AG09309 (cell line): ENCODE measurements around the gene LAIR2.

Experiments
- DNase-seq: peaks from one replicate; pipeline ENCODE4 v3.0.0-alpha.2; 2010; ENCODE audit warnings: low read depth
- H3K4me3 ChIP-seq: 2 replicates; pipeline ENCODE4 v1.5.1; 2011; ENCODE audit warnings: mild to moderate bottlenecking, low read depth, low read length, moderate library complexity; ENCODE audit not compliant: control insufficient read depth
- TF ChIP-seq, protein P1 (sequence below): IDR thresholded peaks from 2 replicates; pipeline ENCODE4 v1.5.1; 2011; ENCODE audit warnings: mild to moderate bottlenecking, low read depth, low read length, inconsistent platforms; ENCODE audit not compliant: insufficient read depth, control insufficient read depth; ENCODE audit errors: missing control alignments

LAIR2 gene

GRCh38 chr19:54457773-54458647, 44.6 kb upstream of the LAIR2 start:
- DNase-seq = no peak
- H3K4me3 ChIP-seq = no peak overlapping the region
- TF ChIP-seq, protein P1, sequence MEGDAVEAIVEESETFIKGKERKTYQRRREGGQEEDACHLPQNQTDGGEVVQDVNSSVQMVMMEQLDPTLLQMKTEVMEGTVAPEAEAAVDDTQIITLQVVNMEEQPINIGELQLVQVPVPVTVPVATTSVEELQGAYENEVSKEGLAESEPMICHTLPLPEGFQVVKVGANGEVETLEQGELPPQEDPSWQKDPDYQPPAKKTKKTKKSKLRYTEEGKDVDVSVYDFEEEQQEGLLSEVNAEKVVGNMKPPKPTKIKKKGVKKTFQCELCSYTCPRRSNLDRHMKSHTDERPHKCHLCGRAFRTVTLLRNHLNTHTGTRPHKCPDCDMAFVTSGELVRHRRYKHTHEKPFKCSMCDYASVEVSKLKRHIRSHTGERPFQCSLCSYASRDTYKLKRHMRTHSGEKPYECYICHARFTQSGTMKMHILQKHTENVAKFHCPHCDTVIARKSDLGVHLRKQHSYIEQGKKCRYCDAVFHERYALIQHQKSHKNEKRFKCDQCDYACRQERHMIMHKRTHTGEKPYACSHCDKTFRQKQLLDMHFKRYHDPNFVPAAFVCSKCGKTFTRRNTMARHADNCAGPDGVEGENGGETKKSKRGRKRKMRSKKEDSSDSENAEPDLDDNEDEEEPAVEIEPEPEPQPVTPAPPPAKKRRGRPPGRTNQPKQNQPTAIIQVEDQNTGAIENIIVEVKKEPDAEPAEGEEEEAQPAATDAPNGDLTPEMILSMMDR = no peak

- TF ChIP-seq, protein P1 = no peak
- no peak overlapping the region for H3K4me3 ChIP-seq
- no peak for DNase-seq
These were observed 43.9 kb upstream of the LAIR2 start for GRCh38 chr19:54458648-54459281.

DNA sequence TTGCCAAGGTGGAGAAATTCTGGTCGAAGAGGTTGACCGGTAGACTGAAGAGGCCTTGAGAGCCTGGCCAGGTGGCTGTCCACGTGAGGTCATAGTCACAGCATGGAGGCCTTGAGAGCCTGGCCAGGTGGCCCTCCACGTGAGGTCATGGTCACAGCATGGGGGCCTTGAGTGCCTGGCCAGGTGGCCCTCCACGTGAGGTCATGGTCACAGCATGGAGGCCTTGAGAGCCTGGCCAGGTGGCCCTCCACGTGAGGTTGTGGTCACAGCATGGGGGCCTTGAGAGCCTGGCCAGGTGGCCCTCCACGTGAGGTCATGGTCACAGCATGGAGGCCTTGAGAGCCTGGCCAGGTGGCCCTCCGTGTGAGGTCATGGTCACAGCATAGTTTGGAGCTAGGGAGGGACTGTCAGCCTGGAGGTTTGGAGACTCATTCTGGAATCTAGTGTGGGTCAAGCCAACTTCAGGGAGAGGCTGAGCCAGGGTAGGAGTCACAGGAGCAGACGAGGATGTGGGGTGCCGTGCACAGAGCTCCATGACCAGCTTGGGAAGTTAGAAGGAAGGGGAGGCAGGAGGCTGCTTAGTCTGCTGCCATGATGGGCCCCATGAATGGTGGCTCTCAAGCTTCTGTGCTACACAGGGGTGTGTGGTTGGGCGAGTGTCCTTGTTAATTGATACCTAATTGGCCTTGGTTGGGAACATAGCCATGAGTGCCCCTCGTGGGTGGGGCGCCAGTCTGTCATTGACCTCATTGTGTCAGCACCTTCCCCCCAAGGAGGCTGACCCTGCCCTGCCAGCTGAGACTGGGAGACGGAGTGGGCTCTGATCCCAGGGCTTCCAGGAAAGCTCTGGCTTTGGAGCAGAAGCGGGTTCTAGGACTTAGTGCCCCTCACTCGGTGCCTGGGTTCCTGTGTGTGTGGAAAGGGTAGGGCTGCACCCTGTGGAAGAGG, 43.1 kb upstream of the LAIR2 start:
- TF ChIP-seq, protein P1 = no peak
- no peak for DNase-seq
- no peak overlapping the region for H3K4me3 ChIP-seq

- DNase-seq = no peak
- H3K4me3 ChIP-seq = no peak overlapping the region
- TF ChIP-seq, protein P1 = no peak
These were observed 42.2 kb upstream of the LAIR2 start for GRCh38 chr19:54460230-54461005.

DNA sequence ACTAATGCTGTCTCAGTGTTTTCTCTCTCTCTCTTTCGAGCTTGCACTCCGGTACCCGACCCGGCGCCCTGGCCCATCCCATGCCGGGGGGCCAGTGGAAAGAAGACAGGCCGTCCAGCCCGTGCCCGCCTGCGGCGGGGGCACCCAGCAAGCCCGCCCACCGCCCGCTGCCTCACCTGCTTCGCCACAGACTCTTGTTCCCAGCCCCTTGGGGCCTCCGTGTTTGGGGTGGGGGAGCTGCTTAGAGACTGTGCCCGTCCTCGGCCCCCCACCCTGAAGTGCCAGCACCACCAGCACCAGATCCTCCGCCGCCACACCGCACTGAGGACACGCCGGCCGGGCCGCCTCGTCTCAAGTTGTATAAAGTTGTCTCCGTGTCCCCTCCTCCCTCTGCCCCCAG, 41.4 kb upstream of the LAIR2 start:
- H3K4me3 ChIP-seq = no peak overlapping the region
- no peak for DNase-seq
- TF ChIP-seq, protein P1 = no peak
